ENCODE data around the gene CLEC2B.
A peak's percentile ranks its signal among the peaks of the same experiment; 100 is the strongest.
"Not testable (repeated sequence)": the region's sequence is repeated elsewhere in the genome, so short reads cannot be mapped to it uniquely, and the experiment has no call there.

Gene CLEC2B

GRCh38 chr12:9869307-9870161, at the start of gene CLEC2B:
Gene CLEC2B, minus strand, starts transcription at chr12:9869354.
- peak; percentile 14 for DNase-seq (ENCODE audit: low spot score)

GRCh38 chr12:9911708-9912107, 42.6 kb upstream of the CLEC2B start:
- DNase-seq (ENCODE audit: low spot score): no peak

- DNase-seq (ENCODE audit: low spot score): no peak
Observed at GRCh38 chr12:9910716-9911421, 41.7 kb upstream of the CLEC2B start.

- no peak for DNase-seq (ENCODE audit: low spot score)
Observed at GRCh38 chr12:9909724-9910123, 40.6 kb upstream of the CLEC2B start.

- no peak for DNase-seq (ENCODE audit: low spot score)
Observed at GRCh38 chr12:9908350-9908749, 39.2 kb upstream of the CLEC2B start.

- no peak for DNase-seq (ENCODE audit: low spot score)
Observed at GRCh38 chr12:9907769-9908168, 38.6 kb upstream of the CLEC2B start.

GRCh38 chr12:9906873-9907272, 37.7 kb upstream of the CLEC2B start:
- DNase-seq (ENCODE audit: low spot score): no peak

- no peak for DNase-seq (ENCODE audit: low spot score)
Observed at GRCh38 chr12:9902539-9903228, 33.5 kb upstream of the CLEC2B start.

GRCh38 chr12:9900930-9901329, 31.8 kb upstream of the CLEC2B start:
- DNase-seq (ENCODE audit: low spot score): no peak

- DNase-seq (ENCODE audit: low spot score): no peak
Observed at GRCh38 chr12:9899209-9899608, 30.1 kb upstream of the CLEC2B start.

- no peak for DNase-seq (ENCODE audit: low spot score)
Observed at GRCh38 chr12:9897535-9897934, 28.4 kb upstream of the CLEC2B start.

- DNase-seq (ENCODE audit: low spot score): no peak
Observed at GRCh38 chr12:9895215-9895971, 26.2 kb upstream of the CLEC2B start.

GRCh38 chr12:9888665-9889273, 19.6 kb upstream of the CLEC2B start:
- no peak for DNase-seq (ENCODE audit: low spot score)

GRCh38 chr12:9883175-9883574, 14.0 kb upstream of the CLEC2B start:
- DNase-seq (ENCODE audit: low spot score): no peak

- DNase-seq (ENCODE audit: low spot score): no peak
Observed at GRCh38 chr12:9881988-9882387, 12.8 kb upstream of the CLEC2B start.

- no peak for DNase-seq (ENCODE audit: low spot score)
Observed at GRCh38 chr12:9881246-9881645, 12.1 kb upstream of the CLEC2B start, which contains the start of gene KLRF2. Gene KLRF2, plus strand, starts transcription at chr12:9881489. Its CDS starts 107 bp downstream, at chr12:9881596.

GRCh38 chr12:9880532-9881078, 11.5 kb upstream of the CLEC2B start:
- no peak for DNase-seq (ENCODE audit: low spot score)

GRCh38 chr12:9876120-9876519, 7.0 kb upstream of the CLEC2B start:
- not testable (repeated sequence) for DNase-seq (ENCODE audit: low spot score)

GRCh38 chr12:9872742-9873141, 3.6 kb upstream of the CLEC2B start:
- no peak for DNase-seq (ENCODE audit: low spot score)

GRCh38 chr12:9872162-9872561, 3.0 kb upstream of the CLEC2B start:
- no peak for DNase-seq (ENCODE audit: low spot score)

- peak; percentile 4 for DNase-seq (ENCODE audit: low spot score)
Observed at GRCh38 chr12:9870286-9870866, 1.2 kb upstream of the CLEC2B start.
